CD4-positive, alpha-beta T cell treated with Interleukin-2 at 100 ng/mL for 4 hours (primary cell): ENCODE measurements around the gene ZSWIM6.

Experiments used
- DNase-seq: peaks from one replicate; pipeline ENCODE4 v3.0.0-alpha.2; 2020; ENCODE audit warnings: low spot score

Gene ZSWIM6

GRCh38 chr5:61331407-61332357 is at the start of gene ZSWIM6:
TSS of gene ZSWIM6 (plus strand) at chr5:61332258. CDS start at chr5:61332273, 15 bp downstream.
- DNase-seq: peak; percentile 98

GRCh38 chr5:61283471-61283870 is 48.6 kb upstream of the ZSWIM6 start:
- DNase-seq: no peak

- no peak for DNase-seq
Observed at GRCh38 chr5:61285531-61285930, 46.5 kb upstream of the ZSWIM6 start.

GRCh38 chr5:61286446-61287132 is 45.5 kb upstream of the ZSWIM6 start:
- no peak for DNase-seq

- no peak for DNase-seq
Observed at GRCh38 chr5:61287474-61287873, 44.6 kb upstream of the ZSWIM6 start.

- no peak for DNase-seq
Observed at GRCh38 chr5:61289241-61289640, 42.8 kb upstream of the ZSWIM6 start.

- DNase-seq: no peak
Observed at GRCh38 chr5:61289669-61290306, 42.3 kb upstream of the ZSWIM6 start.

- DNase-seq: no peak
Observed at GRCh38 chr5:61290791-61291210, 41.3 kb upstream of the ZSWIM6 start.

GRCh38 chr5:61292062-61292657 is 39.9 kb upstream of the ZSWIM6 start:
- DNase-seq: no peak

- no peak for DNase-seq
Observed at GRCh38 chr5:61293071-61293470, 39.0 kb upstream of the ZSWIM6 start.

GRCh38 chr5:61293873-61294272 is 38.2 kb upstream of the ZSWIM6 start:
- no peak for DNase-seq

GRCh38 chr5:61295365-61295764 is 36.7 kb upstream of the ZSWIM6 start:
- no peak for DNase-seq

- no peak for DNase-seq
Observed at GRCh38 chr5:61298066-61298465, 34.0 kb upstream of the ZSWIM6 start.

- DNase-seq: no peak
Observed at GRCh38 chr5:61298580-61298979, 33.5 kb upstream of the ZSWIM6 start.

GRCh38 chr5:61299261-61299681 is 32.8 kb upstream of the ZSWIM6 start:
- no peak for DNase-seq

- DNase-seq: no peak
Observed at GRCh38 chr5:61301341-61302199, 30.5 kb upstream of the ZSWIM6 start.

GRCh38 chr5:61302200-61302563 is 29.9 kb upstream of the ZSWIM6 start:
- no peak for DNase-seq

- DNase-seq: no peak
Observed at GRCh38 chr5:61303346-61303745, 28.7 kb upstream of the ZSWIM6 start.

- peak; percentile 3 for DNase-seq
Observed at GRCh38 chr5:61304590-61305381, 27.3 kb upstream of the ZSWIM6 start.

GRCh38 chr5:61306531-61307131 is 25.4 kb upstream of the ZSWIM6 start:
- DNase-seq: no peak
